Epidermal melanocyte (primary cell): ENCODE measurements around the gene LAIR2.

Experiments
- DNase-seq: peaks from one replicate; pipeline ENCODE4 v3.0.0; 2011; ENCODE audit warnings: low spot score; ENCODE audit not compliant: insufficient read length

Gene LAIR2

DNA sequence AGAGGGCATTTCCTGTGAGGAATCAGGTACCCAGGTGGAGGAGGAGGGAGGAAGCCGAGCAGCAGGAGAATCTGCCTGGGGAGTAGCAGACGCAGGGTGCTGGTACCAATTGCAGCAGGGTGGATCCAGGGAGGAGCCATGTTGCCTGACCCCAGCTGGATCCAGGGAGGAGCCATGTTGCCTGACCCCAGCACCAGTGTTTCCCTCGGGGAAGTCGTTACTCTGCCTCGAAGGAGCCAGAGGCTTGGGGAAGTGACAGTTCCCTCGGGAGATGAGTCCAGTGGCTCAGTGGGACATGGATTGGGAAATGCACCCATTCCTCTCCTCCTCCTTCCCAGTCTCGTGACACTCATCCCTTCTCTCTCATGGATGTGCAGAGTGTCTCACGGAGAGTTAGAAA lies 31.5 kb downstream of the LAIR2 start:
- DNase-seq, result no peak

DNA sequence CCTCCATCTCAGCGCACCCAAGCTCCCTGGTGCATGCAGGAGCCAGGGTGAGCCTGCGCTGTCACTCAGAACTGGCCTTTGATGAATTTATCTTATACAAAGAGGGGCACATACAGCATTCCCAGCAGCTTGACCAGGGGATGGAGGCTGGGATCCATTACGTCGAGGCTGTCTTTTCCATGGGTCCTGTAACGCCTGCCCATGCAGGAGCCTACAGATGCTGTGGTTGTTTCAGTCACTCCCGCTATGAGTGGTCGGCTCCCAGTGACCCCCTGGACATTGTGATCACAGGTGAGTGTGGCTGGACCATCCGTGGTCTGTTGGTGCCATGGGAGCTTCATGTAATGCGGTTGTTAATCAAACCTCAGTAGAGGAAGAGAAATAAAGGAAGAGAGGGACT lies 33.0 kb downstream of the LAIR2 start:
- no peak for DNase-seq

DNA sequence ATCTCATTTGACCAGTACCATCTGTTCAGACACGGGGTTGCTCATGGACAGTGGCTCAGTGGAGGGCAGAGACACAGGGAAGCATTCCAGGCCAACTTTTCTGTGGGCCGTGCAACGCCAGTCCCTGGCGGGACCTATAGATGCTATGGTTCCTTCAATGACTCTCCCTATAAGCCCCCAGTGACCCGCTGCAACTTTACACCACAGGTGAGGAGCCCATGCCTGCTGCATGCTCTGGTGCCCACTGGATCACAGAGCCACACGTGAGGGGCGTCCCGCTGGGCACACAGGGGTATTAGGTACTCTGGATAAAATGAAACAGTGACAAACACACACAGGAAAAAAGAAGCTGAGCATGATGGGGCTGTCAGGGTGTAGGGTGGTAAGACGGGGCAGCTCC lies 34.3 kb downstream of the LAIR2 start:
- DNase-seq, result no peak

DNA sequence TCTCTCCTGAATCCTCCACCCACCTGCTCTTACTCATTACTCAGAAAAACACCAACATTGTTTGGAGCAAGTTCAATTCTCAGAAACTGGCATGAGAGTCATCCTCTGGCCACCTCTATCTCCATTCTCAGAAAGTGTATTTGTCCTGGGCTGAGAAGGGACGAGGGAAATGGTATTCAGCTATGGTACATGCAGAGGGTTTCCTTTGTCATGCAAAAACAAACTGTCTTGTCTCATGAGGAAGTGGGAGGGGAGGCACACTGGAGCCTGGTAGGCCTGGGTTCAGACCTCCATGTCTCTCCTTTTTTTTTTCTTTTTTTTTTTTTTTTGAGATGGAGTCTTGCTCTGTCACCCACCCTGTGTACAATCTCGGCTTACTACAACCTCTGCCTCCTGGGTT lies 39.1 kb downstream of the LAIR2 start:
- DNase-seq, result no peak

- no peak for DNase-seq
These were observed 46.2 kb downstream of the LAIR2 start for GRCh38 chr19:54548806-54549205.

- DNase-seq, result no peak
These were observed 46.6 kb downstream of the LAIR2 start for GRCh38 chr19:54549224-54549623.

- no peak for DNase-seq
These were observed 48.7 kb downstream of the LAIR2 start for GRCh38 chr19:54551293-54551692.

DNA sequence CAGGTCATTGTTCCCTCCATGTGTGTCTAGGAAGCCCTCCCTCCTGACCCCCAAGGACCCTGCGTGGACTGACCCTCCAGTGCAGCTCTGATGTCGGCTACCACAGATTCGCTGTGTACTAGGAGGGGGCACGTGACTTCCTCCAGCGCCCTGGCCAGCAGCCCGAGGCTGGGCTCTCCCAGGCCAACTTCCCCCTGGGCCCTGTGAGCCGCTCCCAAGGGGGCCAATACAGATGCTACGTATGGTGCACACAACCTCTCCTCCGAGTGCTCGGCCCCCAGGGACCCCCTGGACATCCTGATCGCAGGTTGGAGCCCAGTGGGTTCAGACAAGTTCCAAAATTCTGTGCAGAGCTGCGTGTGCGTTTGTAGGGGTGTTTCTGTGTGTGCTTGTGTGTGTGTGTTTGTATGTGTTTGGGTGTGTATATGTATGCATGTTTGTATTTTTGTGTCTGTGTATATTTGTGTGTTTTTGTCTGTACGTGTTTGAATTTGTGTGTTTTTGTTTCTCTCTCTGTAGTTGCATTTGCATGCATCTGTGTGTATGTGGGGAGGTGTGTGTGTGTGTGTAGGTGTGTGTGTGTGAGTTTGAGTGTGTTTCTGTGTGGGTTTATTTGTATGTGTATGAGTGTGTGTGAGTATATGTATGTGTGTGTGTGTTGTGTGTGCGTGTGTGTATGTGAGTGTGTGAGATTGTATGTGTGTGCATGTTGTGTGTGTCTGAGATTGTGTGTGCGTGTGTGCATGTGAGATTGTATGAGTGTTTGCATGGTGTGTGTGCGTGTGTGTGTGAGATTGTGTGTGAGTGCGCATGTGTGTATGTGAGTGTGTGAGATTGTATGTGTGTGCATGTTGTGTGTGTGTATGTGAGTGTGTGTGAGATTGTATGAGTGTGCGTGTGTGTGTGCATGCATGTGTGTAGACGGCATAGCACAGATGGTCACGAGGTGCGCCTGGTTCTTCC lies 49.6 kb downstream of the LAIR2 start:
- no peak for DNase-seq

GRCh38 chr19:54552913-54553310 lies 50.3 kb downstream of the LAIR2 start:
- DNase-seq, result no peak

GRCh38 chr19:54554006-54554405 lies 51.4 kb downstream of the LAIR2 start:
- no peak for DNase-seq

DNA sequence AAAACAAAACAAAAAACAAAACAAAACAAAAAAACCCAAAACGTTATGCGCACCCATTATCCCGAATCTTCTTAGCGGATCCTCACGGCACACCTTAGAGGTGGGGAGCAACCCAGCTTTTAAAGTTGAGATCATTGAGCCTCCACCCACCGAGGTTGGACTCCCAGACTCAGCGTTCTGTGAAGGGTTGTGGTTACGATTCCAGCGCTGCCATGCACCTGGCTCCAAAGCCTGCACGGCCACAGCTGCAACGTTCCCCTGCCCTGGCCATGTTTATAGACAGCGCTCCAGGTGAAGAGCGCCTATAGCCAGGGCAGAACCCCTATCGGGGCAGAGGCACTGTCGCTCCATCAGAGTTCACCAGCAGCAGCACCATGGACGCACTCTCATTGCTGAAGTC lies 52.3 kb downstream of the LAIR2 start:
- DNase-seq, result no peak

DNA sequence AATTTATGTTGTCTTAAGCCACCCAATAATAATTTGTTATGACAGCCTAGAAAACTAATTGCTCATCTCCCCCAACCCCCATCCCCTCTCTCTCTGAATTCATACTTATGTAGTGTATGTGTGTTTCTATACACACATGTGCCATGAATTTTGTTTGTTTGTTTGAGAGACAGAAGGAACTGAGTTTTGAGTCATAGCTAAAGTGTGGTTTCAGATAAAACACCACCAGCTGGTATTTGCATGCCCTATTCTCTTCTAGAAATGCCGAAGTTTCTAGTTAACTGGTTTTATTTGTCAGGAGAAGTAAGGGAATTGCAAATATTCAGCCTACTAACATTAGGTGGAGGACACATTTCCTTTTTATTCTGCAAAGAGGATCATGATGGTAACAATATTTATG lies 53.6 kb downstream of the LAIR2 start:
- DNase-seq, result no peak

DNA sequence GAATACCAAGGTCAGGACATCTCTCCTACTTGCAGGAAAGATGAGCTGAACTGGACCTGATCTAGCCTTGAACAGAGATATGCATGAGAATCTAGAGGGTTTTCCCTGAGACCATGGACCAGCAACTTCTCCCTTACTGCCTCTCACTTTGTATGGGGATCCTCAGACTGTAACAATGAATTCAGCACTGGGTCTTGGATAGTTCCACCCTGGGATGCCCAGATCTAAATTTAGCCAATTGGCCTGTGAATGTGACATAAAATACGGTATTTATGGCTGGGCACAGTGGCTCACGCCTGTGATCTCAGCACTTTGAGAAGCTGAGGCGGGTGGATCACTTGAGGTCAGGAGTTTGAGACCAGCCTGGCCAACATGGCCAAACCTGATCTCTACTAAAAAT lies 55.7 kb downstream of the LAIR2 start:
- DNase-seq, result no peak
